ENCODE measurements around the gene FBXO31.

- no peak for TF ChIP-seq SUZ12 (IDR thresholded peaks at IDR 0.05; ENCODE audit: extremely low read depth, insufficient read depth, insufficient read length)
- TF ChIP-seq ZNF274 (IDR thresholded peaks at IDR 0.05; ENCODE audit: low read depth, low read length), result no peak
Observed at GRCh38 chr16:87359121-87359520, 24.5 kb downstream of the FBXO31 start.
